Germinal center (tissue), 1 donor: Measurements from ENCODE around the gene POLR2I.
"Not testable (repeated sequence)": the region's sequence is repeated elsewhere in the genome, so short reads cannot be mapped to it uniquely, and the experiment has no call there.

Experiments
- DNase-seq: peaks from one replicate; pipeline ENCODE4 v3.0.0; 2012; ENCODE audit warnings: mixed read lengths, low spot score

Gene POLR2I

GRCh38 chr19:36100476-36100875, 14.2 kb downstream of the POLR2I start:
- DNase-seq = no peak

- no peak for DNase-seq
Measured at GRCh38 chr19:36099166-36099785, 15.4 kb downstream of the POLR2I start.

GRCh38 chr19:36097036-36097435, 17.6 kb downstream of the POLR2I start:
- DNase-seq = no peak

- DNase-seq = no peak
Measured at GRCh38 chr19:36093687-36094086, 21.0 kb downstream of the POLR2I start.

- DNase-seq = no peak
Measured at GRCh38 chr19:36093146-36093662, 21.5 kb downstream of the POLR2I start.

- DNase-seq = no peak
Measured at GRCh38 chr19:36092566-36092965, 22.1 kb downstream of the POLR2I start.

GRCh38 chr19:36090910-36091695, 23.6 kb downstream of the POLR2I start:
- DNase-seq = no peak

- no peak for DNase-seq
Measured at GRCh38 chr19:36089847-36090246, 24.8 kb downstream of the POLR2I start.

GRCh38 chr19:36086326-36086725, 28.3 kb downstream of the POLR2I start:
- no peak for DNase-seq

- no peak for DNase-seq
Measured at GRCh38 chr19:36084231-36085009, 30.3 kb downstream of the POLR2I start.

- no peak for DNase-seq
Measured at GRCh38 chr19:36082916-36083315, 31.8 kb downstream of the POLR2I start.

- DNase-seq = no peak
Measured at GRCh38 chr19:36081894-36082293, 32.8 kb downstream of the POLR2I start.

GRCh38 chr19:36081385-36081784, 33.3 kb downstream of the POLR2I start:
- DNase-seq = no peak

- DNase-seq = no peak
Measured at GRCh38 chr19:36079389-36079945, 35.2 kb downstream of the POLR2I start.

- no peak for DNase-seq
Measured at GRCh38 chr19:36073121-36073876, 41.4 kb downstream of the POLR2I start.

- DNase-seq = no peak
Measured at GRCh38 chr19:36072081-36072480, 42.6 kb downstream of the POLR2I start.

- not testable (repeated sequence) for DNase-seq
Measured at GRCh38 chr19:36068810-36069499, 45.7 kb downstream of the POLR2I start.

- no peak for DNase-seq
Measured at GRCh38 chr19:36067681-36068080, 47.0 kb downstream of the POLR2I start.

GRCh38 chr19:36064826-36065225, 49.8 kb downstream of the POLR2I start:
- DNase-seq = no peak
